GM21381 (cell line): ENCODE measurements around the gene KBTBD4.
"Not testable (repeated sequence)": the region's sequence is repeated elsewhere in the genome, so short reads cannot be mapped to it uniquely, and the experiment has no call there.

Experiments used
- ATAC-seq: cut with Tn5 transposase; IDR thresholded peaks from one replicate; pipeline ENCODE4 v1.9.1; 2021; ENCODE audit warnings: mild to moderate bottlenecking, moderate library complexity; ENCODE audit not compliant: unreplicated experiment

Gene KBTBD4

DNA sequence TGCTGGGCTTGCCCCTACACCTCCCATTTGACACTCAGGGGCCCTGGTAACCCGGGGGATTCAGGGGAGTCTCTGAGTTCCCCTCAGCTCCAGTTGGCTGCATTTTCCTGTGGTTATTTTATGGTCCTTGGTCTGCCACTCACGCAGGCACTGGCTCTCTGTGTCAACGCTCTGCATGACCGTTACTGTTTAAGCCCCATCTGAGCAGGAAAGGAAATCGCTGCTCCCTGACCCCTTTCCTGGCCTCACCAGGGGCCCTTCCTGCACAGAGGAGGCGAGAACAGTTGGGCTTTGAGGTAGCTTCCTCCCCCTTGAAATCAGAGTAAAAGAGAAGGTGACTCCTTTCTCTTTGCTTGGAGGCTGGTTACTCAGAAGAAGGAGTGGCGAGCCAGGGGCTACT is 13.0 kb upstream of the KBTBD4 start:
- no peak for ATAC-seq

GRCh38 chr11:47589977-47590861 is 11.4 kb upstream of the KBTBD4 start:
- no peak for ATAC-seq

DNA sequence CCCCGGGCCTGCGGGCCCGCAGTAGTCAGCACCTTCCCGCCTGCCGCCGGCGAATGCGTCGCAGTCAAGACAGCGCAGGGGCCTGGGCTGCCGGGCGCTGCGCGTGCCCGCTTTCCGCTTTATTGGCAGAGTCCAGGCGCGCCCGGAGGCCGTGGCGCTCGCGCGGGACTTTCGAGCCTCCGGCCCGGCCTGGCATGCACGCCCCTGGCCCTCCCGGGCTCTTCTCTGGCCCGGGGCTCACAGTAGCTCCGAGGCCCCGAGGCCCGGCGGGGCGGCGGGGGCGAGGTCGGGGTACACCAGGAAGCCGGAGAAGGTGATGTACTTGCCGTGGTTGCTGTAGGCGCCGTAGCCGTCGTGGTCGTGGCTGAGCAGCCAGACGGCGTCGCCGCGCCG is 10.8 kb upstream of the KBTBD4 start:
- no peak for ATAC-seq

DNA sequence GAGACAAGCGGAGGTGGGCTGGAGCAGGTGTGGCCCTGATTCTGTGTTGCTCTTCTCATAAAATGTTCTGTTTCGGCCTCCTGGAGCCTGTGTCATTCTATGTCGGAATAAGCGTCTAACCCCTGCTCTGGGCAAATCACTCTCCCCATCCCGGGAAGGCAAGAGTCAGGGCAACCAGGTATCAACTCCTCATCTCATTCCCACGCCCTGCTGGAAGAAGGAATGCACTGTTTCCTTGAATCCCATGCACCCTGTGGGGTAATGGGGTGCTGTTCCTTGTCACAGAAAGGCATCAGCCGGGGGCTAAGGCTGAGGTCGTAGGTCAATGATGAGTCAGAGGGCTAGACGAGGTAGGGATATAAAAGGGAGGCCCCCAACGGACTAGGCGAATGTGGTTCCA is 10.3 kb upstream of the KBTBD4 start:
- no peak for ATAC-seq

- ATAC-seq, result no peak
These were observed 9.1 kb upstream of the KBTBD4 start for GRCh38 chr11:47587723-47588326.

DNA sequence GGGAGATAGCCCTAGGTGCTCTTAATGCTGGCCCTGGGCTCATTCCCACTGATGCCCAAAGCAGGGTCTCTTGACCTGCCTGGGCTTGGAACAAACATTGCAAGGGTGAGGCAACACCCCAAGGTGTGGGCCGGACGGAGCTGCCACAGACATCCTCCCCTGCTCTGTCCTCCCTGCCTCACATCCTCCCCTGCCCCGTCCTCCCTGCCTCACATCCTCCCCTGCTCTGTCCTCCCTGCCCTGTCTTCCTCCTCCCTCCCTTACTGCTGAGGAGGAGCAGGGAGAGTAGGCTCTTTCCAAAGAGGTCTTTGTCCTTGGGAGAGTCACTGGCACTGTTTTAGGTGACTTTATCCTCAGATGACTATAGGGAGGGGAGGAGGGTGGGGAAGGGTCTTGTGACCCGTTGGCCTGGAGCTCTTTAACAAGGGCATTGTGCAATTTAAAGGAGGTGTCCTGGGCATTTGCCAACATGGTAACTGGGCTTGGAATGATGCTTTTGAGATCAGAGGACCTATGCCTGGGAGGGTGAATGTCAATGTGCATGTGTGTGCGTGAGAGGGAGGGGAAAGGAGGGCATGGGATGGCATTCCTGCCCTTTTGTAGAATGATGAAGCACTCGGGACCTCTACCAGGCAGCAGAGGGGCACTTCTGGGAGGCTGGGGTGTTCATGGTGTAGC is 8.4 kb upstream of the KBTBD4 start:
- ATAC-seq, result no peak

GRCh38 chr11:47586098-47586855 is 7.5 kb upstream of the KBTBD4 start, which contains the start of gene FAM180B:
FAM180B (plus strand) TSS chr11:47586678; CDS start chr11:47586769, 91 bp downstream.
- ATAC-seq, result no peak

- no peak for ATAC-seq
These were observed 5.1 kb upstream of the KBTBD4 start for GRCh38 chr11:47583844-47584243.

- ATAC-seq, result no peak
These were observed 1.2 kb downstream of the KBTBD4 start for GRCh38 chr11:47577460-47578041.

- ATAC-seq, result no peak
These were observed 5.4 kb downstream of the KBTBD4 start for GRCh38 chr11:47573321-47573720.

GRCh38 chr11:47572715-47573255 is 6.0 kb downstream of the KBTBD4 start:
- no peak for ATAC-seq

DNA sequence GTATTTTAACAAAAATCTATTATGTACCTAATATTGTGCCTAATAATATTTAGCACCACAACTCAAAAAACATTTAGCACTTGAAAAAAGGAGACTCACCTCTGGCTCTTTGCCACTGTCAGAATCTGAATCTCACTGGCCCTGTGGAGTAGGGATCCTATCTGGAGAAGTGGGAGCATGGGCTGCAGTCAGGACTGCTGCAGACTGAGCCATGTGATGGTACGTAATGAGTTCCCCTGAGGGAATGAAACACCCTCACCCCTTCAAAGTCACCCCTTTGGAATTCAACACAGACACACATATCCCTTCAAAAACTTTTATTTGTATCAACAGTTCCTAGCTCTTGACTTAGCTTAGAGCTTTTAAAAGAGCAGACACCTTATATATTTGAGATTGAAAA is 6.9 kb downstream of the KBTBD4 start:
- ATAC-seq, result no peak

- ATAC-seq, result no peak
These were observed 7.4 kb downstream of the KBTBD4 start for GRCh38 chr11:47571357-47571729.

DNA sequence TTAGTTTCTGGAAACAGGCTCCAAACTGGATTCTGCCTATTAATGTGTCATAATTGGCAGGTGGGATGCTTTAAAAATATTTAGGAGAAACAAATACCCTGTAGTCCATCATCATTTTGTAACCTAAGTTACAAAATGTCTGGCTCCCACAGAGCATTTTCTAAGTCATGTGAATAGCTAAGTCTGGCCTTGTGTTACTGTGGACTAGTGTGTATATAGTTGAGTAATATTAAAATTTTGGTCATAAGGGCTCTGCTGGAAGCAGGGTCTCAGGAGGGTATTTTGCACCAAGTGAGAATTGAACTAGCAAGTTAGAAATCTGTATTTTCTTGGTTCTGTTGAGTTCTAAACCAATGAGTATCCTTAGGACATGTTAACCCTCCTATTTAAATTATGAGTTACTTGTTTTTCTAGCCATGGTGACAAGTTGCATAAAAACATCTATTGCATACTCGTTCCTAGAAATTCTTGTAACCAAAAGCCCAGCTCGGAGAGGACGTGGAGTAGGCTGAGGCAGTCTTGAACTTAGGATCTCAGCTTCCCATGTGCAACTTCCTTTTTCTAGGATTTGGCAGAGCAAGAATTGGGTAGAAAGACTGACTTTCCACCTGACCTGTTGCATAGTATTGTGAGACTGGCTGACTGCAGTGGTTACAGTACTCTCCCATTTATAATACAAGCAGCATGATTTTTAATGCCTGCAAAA is 8.0 kb downstream of the KBTBD4 start:
- no peak for ATAC-seq

DNA sequence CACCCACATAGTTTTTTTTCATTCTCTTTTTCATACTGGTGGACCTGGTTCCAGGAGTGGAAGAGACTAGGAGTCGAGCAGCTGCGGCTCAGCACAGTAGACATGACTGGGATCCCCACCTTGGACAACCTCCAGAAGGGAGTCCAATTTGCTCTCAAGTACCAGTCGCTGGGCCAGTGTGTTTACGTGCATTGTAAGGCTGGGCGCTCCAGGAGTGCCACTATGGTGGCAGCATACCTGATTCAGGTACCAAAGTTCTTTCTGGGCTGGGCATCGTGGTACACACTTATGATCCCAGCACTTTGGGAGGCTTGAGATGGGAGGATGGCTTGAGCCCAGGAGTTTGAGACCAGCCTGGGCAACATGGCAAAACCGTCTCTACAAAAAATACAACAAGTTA is 9.1 kb downstream of the KBTBD4 start:
- no peak for ATAC-seq

- ATAC-seq, result peak; percentile 7
These were observed 12.5 kb downstream of the KBTBD4 start for GRCh38 chr11:47566149-47566698.

DNA sequence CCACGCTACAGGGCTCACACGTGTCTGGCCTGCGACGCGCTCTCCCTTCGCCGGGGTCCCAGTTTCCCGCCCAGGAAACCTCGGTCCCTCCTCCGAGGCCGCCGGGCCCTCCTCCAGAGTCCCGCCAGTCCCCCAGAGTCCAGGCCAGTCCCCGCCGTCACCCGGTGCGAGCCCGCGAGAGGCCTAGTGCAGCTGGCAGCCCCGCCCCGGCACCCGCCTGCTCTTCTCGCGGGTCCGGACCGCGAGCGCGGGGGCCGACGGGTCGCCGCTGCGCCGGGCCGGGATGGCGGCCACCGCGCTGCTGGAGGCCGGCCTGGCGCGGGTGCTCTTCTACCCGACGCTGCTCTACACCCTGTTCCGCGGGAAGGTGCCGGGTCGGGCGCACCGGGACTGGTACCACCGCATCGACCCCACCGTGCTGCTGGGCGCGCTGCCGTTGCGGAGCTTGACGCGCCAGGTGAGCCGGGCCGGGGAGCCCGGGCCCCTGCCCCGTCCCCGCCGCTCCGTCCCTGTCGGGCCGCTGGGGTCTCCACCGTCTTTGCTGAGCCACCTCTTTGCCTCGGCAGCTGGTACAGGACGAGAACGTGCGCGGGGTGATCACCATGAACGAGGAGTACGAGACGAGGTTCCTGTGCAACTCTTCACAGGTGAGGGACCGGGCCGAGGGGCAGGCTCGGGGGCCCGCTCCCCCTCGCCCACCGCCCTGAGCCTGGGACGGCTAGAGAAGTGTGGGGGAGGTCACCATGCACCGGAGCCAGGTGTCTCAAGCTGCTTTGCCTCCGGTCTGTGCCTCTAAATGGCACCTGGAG is 13.2 kb downstream of the KBTBD4 start, which contains the start of gene PTPMT1:
PTPMT1 (plus strand) TSS at position 260 of the 809 bp plus-strand sequence; CDS start at position 284, 24 bp downstream.
- ATAC-seq, result peak; percentile 77

DNA sequence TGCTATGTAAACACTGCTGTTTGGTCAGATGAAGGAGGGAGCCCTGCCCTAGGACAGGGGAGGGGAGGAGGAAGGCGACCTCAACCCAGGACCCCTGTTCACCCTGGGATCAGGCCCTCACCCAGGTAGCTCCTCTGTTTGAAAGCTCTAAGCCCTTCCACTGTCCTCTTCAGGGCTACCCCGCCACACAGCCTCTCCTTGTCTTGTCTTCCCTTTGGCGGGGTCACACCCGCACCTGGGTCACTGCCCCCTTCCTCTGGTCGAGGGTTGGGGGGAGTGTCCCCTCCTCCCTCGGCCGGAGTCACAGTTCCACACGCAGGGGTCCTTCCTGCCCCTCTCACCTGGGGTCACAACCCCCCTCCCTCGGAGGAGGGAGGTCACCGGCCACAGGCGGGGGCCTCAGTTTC is 13.8 kb downstream of the KBTBD4 start:
- ATAC-seq, result peak; percentile 3

DNA sequence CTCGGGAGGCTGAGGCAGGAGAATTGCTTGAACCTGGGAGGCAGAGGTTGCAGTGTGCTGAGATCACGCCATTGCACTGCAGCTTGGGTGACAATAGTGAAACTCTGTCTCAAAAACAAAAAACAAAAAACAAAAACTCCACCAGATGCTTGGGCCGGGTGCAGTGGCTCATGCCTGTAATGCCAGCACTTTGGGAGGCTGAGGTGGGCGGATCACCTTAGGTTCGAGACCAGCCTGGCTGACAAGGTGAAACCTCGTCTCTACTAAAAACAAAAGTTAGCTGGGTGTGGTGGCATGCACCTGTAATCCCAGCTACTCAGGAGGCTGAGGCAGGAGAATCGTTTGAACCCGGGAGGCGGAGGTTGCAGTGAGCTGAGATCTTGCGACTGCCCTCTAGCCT is 14.4 kb downstream of the KBTBD4 start:
- ATAC-seq, result not testable (repeated sequence)
